CD14-positive monocyte (primary cell): ENCODE data around the gene DNAI1. TPM values are rescaled to one million over a fixed set of nuclear protein-coding genes. Genes with fewer than 3 reads are reported as not detected.

ENCODE experiments used
- DNase-seq, 3 donors: peaks; one replicate each; pipeline ENCODE4 v3.0.0-alpha.2; 2011 to 2022
- H2AFZ ChIP-seq: 2 replicates; pipeline ENCODE4 v1.6.0; 2012; ENCODE audit warnings: mild to moderate bottlenecking, low read depth, low read length, inconsistent platforms; ENCODE audit not compliant: insufficient read depth, poor library complexity, severe bottlenecking
- H3K27ac ChIP-seq, 2 donors: 1 replicate in 1 of 2; 2 replicates in 1 of 2; pipeline ENCODE4 v1.5.1; 2012 to 2013; ENCODE audit warnings: low read length in 2 of 2, control low read depth in 1 of 2, inconsistent platforms in 1 of 2, low read depth in 1 of 2, mild to moderate bottlenecking in 1 of 2
- H3K27me3 ChIP-seq, 2 donors: one replicate each; pipeline versions ENCODE4 v1.6.0 to v1.6.1; 2011 to 2013; ENCODE audit warnings: low read length in 2 of 2; ENCODE audit not compliant: control insufficient read depth in 2 of 2, insufficient read depth in 2 of 2
- H3K36me3 ChIP-seq, 2 donors: replicated peaks in 1 of 2; 1 replicate in 1 of 2; 2 replicates in 1 of 2; pipeline versions ENCODE4 v1.5.1 to v1.6.1; 2012 to 2013; ENCODE audit warnings: low read length in 2 of 2, control low read depth in 1 of 2, inconsistent platforms in 1 of 2, mild to moderate bottlenecking in 1 of 2; ENCODE audit not compliant: insufficient read depth in 2 of 2, control insufficient read depth in 1 of 2
- H3K4me1 ChIP-seq, 2 donors: 1 replicate in 1 of 2; 2 replicates in 1 of 2; pipeline versions ENCODE4 v1.5.1 to v1.6.1; 2012 to 2013; ENCODE audit warnings: low read length in 2 of 2, control low read depth in 1 of 2, inconsistent platforms in 1 of 2, mild to moderate bottlenecking in 1 of 2, moderate library complexity in 1 of 2; ENCODE audit not compliant: insufficient read depth in 2 of 2, control insufficient read depth in 1 of 2
- H3K4me2 ChIP-seq: replicated peaks from 2 replicates; pipeline ENCODE3; 2012; ENCODE audit warnings: low read length, moderate library complexity, mild to moderate bottlenecking; ENCODE audit not compliant: poor library complexity, severe bottlenecking; ENCODE audit errors: extremely low read depth
- H3K4me3 ChIP-seq, 3 experiments: fragments of 200-600 bp in 1 of 3; sonication (generic) in 1 of 3; replicated peaks in 1 of 3; 1 replicate in 2 of 3; 2 replicates in 1 of 3; pipeline ENCODE4 v1.5.1; 2011 to 2013; ENCODE audit warnings: low read length in 3 of 3, mild to moderate bottlenecking in 3 of 3, control low read depth in 2 of 3, low read depth in 2 of 3, inconsistent platforms in 1 of 3, moderate library complexity in 1 of 3
- H3K79me2 ChIP-seq: 2 replicates; pipeline ENCODE4 v1.6.0; 2012; ENCODE audit warnings: mild to moderate bottlenecking, control low read depth, inconsistent platforms, low read length, moderate library complexity; ENCODE audit not compliant: insufficient read depth
- H3K9ac ChIP-seq: 2 replicates; pipeline ENCODE4 v1.6.0; 2017; ENCODE audit warnings: low read length, mild to moderate bottlenecking; ENCODE audit not compliant: insufficient read depth, poor library complexity, severe bottlenecking
- H3K9me3 ChIP-seq, 2 donors: replicated peaks in 1 of 2; 1 replicate in 1 of 2; 2 replicates in 1 of 2; pipeline versions ENCODE4 v1.5.1 to v1.6.1; 2012 to 2013; ENCODE audit warnings: low read length in 2 of 2, control low read depth in 1 of 2; ENCODE audit not compliant: control insufficient read depth in 1 of 2, insufficient read depth in 1 of 2
- H4K20me1 ChIP-seq: 2 replicates; pipeline ENCODE4 v1.6.0; 2012; ENCODE audit warnings: mild to moderate bottlenecking, low read length, control low read depth, moderate library complexity; ENCODE audit not compliant: insufficient read depth
- H3K27ac Mint-ChIP-seq, 7 donors: one replicate each; pipeline ENCODE4 v1.8.0; 2020; ENCODE audit warnings: mild to moderate bottlenecking in 7 of 7, mixed read lengths in 7 of 7, moderate library complexity in 6 of 7, inconsistent platforms in 2 of 7
- H3K27me3 Mint-ChIP-seq, 3 donors: one replicate each; pipeline ENCODE4 v1.8.0; 2021 to 2022; ENCODE audit warnings: low read depth in 3 of 3, mild to moderate bottlenecking in 3 of 3, mixed read lengths in 3 of 3, moderate library complexity in 3 of 3, inconsistent platforms in 1 of 3
- H3K36me3 Mint-ChIP-seq, 2 donors: one replicate each; pipeline ENCODE4 v1.8.0; 2020; ENCODE audit warnings: mixed read lengths in 2 of 2, inconsistent platforms in 1 of 2, mild to moderate bottlenecking in 1 of 2
- H3K4me1 Mint-ChIP-seq: one replicate; pipeline ENCODE4 v1.8.0; 2020; ENCODE audit warnings: mild to moderate bottlenecking, mixed read lengths
- H3K4me3 Mint-ChIP-seq, 2 donors: one replicate each; pipeline ENCODE4 v1.8.0; 2020; ENCODE audit warnings: mild to moderate bottlenecking in 2 of 2, mixed read lengths in 2 of 2, moderate library complexity in 1 of 2
- H3K9me3 Mint-ChIP-seq, 7 donors: one replicate each; pipeline ENCODE4 v1.8.0; 2020 to 2022; ENCODE audit warnings: mixed read lengths in 7 of 7, mild to moderate bottlenecking in 6 of 7, moderate library complexity in 6 of 7, inconsistent platforms in 2 of 7
- WGBS: methylation state at CpG from one replicate; pipeline ENCODE4 v1.1.5; 2013; ENCODE audit warnings: missing lambda C conversion rate; ENCODE audit not compliant: insufficient coverage; 5-methylcytosine and 5-hydroxymethylcytosine counted together
- intact Hi-C, 2 donors: fragments of 100-400 bp; cut with micrococcal nuclease; formaldehyde crosslinking; loops; one replicate each; pipeline versions ENCODE4 v1.15.0 to v1.15.1; 2023
- polyA plus RNA-seq, 3 donors: library from polyadenylated mRNA; depleted of rRNA in 1 of 3; unstranded in 2 of 3; stranded (reverse) in 1 of 3; fragments of 300-500 nt in 2 of 3; fragments of >200 nt in 1 of 3; fragmentation: Illumina TruSeq in 2 of 3; gene quantifications; 1 replicate in 2 of 3; 2 replicates in 1 of 3; pipeline ENCODE4 v1.2.3, GENCODE V29; 2012 to 2021
- TF ChIP-seq, protein P1 (sequence below): fragments of 200-600 bp; IDR thresholded peaks from one replicate; pipeline ENCODE4 v1.8.0; 2022; ENCODE audit warnings: antibody characterized with exemption, mild to moderate bottlenecking

Gene DNAI1
- polyA plus RNA-seq, 3 donors = not detected

GRCh38 chr9:34426347-34427074 lies 32.1 kb upstream of the DNAI1 start:
- Histone ChIP-seq H3K79me2 (no peaks in the 10 kb centered on the region), H3K36me3 (no peaks in the 10 kb centered on the region), H3K4me1 (no peaks in the 10 kb centered on the region), H2AFZ (no peak overlapping the region), H3K27ac (no peak overlapping the region), H3K4me2 (no peak overlapping the region), H3K27me3 (no peaks in the 10 kb centered on the region), H3K9me3 (no peaks in the 10 kb centered on the region), H3K4me3 (no peak overlapping the region), H3K9ac (no peak overlapping the region), H4K20me1 (peaks cover 10% of the 10 kb centered on the region)
- H3K9me3 Mint-ChIP-seq = no peaks in the 10 kb centered on the region
- 100% methylated on average over 1 of the region's 5 CpGs for WGBS
- intact Hi-C loops = no loop called here
- TF ChIP-seq, protein P1, sequence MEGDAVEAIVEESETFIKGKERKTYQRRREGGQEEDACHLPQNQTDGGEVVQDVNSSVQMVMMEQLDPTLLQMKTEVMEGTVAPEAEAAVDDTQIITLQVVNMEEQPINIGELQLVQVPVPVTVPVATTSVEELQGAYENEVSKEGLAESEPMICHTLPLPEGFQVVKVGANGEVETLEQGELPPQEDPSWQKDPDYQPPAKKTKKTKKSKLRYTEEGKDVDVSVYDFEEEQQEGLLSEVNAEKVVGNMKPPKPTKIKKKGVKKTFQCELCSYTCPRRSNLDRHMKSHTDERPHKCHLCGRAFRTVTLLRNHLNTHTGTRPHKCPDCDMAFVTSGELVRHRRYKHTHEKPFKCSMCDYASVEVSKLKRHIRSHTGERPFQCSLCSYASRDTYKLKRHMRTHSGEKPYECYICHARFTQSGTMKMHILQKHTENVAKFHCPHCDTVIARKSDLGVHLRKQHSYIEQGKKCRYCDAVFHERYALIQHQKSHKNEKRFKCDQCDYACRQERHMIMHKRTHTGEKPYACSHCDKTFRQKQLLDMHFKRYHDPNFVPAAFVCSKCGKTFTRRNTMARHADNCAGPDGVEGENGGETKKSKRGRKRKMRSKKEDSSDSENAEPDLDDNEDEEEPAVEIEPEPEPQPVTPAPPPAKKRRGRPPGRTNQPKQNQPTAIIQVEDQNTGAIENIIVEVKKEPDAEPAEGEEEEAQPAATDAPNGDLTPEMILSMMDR = no peak
- H3K4me3 Mint-ChIP-seq = no peak overlapping the region
- no peaks in the 10 kb centered on the region for H3K4me1 Mint-ChIP-seq
- no peak overlapping the region for H3K27ac Mint-ChIP-seq
- peaks cover 0 to 3% (median 1%) of the 10 kb centered on the region in 3 donors for H3K27me3 Mint-ChIP-seq
- no peak for DNase-seq
- H3K36me3 Mint-ChIP-seq = peaks cover 3 to 9% of the 10 kb centered on the region in 2 donors

DNA sequence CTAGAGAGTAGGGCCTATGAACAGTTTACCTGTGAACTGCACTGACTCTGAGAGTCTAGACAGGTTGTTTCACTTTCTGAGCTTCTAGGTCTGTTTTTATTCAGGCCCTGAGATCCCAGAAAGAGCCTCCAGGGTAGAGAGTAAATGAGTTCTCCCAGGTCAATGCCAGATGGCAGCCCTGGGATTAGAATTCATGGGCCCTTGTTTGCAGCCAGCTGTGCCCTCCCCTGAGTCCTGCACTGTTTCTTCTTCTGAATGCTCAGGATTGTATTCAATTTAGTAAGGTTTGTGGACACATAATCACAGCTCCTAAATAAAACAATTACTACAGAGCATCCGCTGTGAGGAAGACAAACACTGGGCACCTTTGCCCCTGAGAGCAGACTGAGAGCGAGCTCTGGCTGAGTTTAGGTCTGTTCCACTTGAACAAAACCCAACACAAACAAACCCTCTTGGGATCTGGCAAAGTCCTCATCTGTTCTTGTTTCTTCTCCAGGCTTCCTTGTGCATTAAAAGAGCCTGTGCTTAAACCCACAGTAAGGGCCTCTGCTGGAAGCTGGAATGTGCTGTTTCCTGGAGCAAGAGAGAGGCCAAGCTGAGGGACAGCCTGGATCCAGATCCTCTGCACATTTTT lies 30.2 kb upstream of the DNAI1 start:
- H3K9ac ChIP-seq = no peak overlapping the region
- no peaks in the 10 kb centered on the region for H3K27me3 ChIP-seq
- TF ChIP-seq, protein P1 = no peak
- 100% methylated on average over 2 of the region's 2 CpGs for WGBS
- H3K9me3 ChIP-seq = no peaks in the 10 kb centered on the region
- Mint-ChIP-seq H3K9me3 (no peaks in the 10 kb centered on the region), H3K27ac (no peak overlapping the region), H3K36me3 (peaks cover 3 to 9% of the 10 kb centered on the region in 2 donors), H3K4me3 (no peak overlapping the region), H3K4me1 (no peaks in the 10 kb centered on the region), H3K27me3 (peaks cover 0 to 3% (median 3%) of the 10 kb centered on the region in 3 donors)
- H3K4me2 ChIP-seq = no peak overlapping the region
- no peaks in the 10 kb centered on the region for H3K79me2 ChIP-seq
- DNase-seq = no peak
- no peak overlapping the region for H3K27ac ChIP-seq
- no peak overlapping the region for H3K4me3 ChIP-seq
- no peaks in the 10 kb centered on the region for H3K4me1 ChIP-seq
- no peak overlapping the region for H2AFZ ChIP-seq
- intact Hi-C loops = no loop called here
- peaks cover 13% of the 10 kb centered on the region for H4K20me1 ChIP-seq
- no peaks in the 10 kb centered on the region for H3K36me3 ChIP-seq
